ENCODE measurements around the gene SHISA5.

The SHISA5 gene

DNA sequence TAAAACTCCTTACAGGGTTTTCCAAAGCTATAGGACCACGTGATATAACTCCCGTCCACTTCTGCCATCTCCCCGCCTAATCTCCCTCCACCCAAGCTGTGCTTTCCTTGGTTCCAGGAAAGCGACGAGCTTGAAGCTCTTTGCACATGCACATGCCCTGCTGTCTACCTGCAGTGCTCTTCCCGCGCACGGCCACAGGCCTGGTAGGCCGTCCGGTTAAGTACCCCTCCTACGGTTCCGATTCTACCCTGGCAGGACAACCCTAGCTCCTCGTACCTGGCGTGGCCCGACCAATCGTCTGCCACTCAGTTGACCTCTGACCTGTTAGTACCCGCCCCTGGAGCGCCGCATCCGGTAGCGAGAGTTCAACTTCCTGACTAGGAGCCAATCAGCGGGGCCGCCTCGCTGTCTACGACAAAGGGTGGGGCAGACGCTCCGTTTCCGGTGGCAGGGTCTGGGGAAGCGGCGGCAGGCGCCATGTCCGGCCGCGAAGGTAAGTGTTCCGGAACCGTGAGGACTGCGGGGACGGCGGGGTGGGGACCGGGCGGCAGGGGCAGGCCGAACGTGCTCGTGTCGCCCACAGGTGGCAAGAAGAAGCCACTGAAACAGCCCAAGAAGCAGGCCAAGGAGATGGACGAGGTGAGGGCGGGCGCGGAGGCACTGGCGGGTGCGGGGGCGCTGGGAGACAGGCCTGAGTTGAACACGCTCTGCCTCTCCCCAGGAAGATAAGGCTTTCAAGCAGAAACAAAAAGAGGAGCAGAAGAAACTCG lies 64.0 kb downstream of the SHISA5 start, which contains the start of the genes CCDC51 and TMA7:
TSS of gene CCDC51 (minus strand) at position 300 of the 770 bp plus-strand sequence. CDS start 4,991 bp downstream, outside the sequence.
TSS of gene TMA7 (plus strand) at position 438 of the 770 bp plus-strand sequence. CDS start at position 478, 40 bp downstream.
- ChIA-PET CTCF (interaction anchor here (0.6 to 1.1 kb wide), 3 partner anchors 38 to 176 kb away, joined by 3 to 5 read pairs (median 3); no protein-coding TSS in a partner anchor), POLR2A (ENCODE audit: low non-redundant PET) (interaction anchor here (0.6 kb wide), 2 partner anchors 61 to 102 kb away, joined by 3 to 4 read pairs; no protein-coding TSS in a partner anchor)
- peak; percentile 97 for DNase-seq (ENCODE audit: low spot score)
- peak within 1 kb of the TSS; percentile 86 for H3K27ac ChIP-seq
- TF ChIP-seq, protein P1, sequence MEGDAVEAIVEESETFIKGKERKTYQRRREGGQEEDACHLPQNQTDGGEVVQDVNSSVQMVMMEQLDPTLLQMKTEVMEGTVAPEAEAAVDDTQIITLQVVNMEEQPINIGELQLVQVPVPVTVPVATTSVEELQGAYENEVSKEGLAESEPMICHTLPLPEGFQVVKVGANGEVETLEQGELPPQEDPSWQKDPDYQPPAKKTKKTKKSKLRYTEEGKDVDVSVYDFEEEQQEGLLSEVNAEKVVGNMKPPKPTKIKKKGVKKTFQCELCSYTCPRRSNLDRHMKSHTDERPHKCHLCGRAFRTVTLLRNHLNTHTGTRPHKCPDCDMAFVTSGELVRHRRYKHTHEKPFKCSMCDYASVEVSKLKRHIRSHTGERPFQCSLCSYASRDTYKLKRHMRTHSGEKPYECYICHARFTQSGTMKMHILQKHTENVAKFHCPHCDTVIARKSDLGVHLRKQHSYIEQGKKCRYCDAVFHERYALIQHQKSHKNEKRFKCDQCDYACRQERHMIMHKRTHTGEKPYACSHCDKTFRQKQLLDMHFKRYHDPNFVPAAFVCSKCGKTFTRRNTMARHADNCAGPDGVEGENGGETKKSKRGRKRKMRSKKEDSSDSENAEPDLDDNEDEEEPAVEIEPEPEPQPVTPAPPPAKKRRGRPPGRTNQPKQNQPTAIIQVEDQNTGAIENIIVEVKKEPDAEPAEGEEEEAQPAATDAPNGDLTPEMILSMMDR (conservative IDR thresholded peaks at IDR 0.05; ENCODE audit: low read depth) = no peak

DNA sequence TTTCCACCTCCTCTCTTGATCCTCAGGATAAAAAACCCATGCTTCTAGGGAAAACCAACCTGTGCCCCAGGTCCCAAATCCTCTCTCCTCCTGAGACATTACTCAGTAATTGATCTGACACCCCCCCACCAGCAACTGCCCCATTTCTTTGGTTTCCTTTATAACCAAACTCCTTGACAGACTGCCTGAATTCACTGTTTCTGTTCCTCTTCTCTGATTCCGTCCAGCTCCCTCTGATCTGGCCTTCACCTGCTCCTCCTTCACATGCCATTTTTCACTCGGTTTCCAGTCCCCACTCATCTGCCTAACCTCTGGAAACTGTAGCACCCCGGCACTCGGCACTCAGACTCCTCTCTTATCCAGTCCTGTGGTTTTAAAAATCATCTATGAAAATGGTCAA lies 66.2 kb downstream of the SHISA5 start:
- H3K27ac ChIP-seq = no peak overlapping the region
- DNase-seq (ENCODE audit: low spot score) = no peak
- POLR2A ChIA-PET (ENCODE audit: low non-redundant PET) = interaction anchor here (0.7 kb wide), 1 partner anchor 35 kb away, joined by 3 read pairs; no protein-coding TSS in a partner anchor

GRCh38 chr3:48436855-48437254 lies 67.1 kb downstream of the SHISA5 start:
- POLR2A ChIA-PET (ENCODE audit: low non-redundant PET) = interaction anchor here (1.5 kb wide), 1 partner anchor 35 kb away, joined by 4 read pairs; no protein-coding TSS in a partner anchor
- TF ChIP-seq, protein P1 (conservative IDR thresholded peaks at IDR 0.05; ENCODE audit: low read depth) = no peak
- DNase-seq (ENCODE audit: low spot score) = no peak
- H3K27ac ChIP-seq = peak overlapping the region; percentile 99
- CTCF ChIA-PET = interaction anchor here (1.9 to 2.5 kb wide), 2 partner anchors 36 to 163 kb away, joined by 25 to 68 read pairs; no protein-coding TSS in a partner anchor

More for the DNA sequence above, 66.2 kb downstream of the SHISA5 start:
- CTCF ChIA-PET = no interaction called here
- TF ChIP-seq, protein P1 (conservative IDR thresholded peaks at IDR 0.05; ENCODE audit: low read depth) = no peak

DNA sequence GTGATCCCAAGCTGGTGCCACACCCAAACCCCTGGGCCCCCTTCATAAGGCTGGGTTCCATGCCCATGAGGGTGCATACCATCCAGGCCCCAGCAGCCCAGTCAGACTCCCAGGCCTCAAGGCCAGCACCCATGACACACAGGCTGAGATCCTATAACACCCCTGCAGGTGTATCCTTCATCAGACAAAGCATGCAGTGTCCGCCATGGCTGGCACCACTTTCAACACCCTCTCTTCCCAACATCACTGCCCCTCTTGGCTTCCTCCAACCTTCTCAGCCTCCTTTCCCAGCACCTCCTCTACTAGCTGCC lies 67.5 kb downstream of the SHISA5 start:
- peak overlapping the region; percentile 99 for H3K27ac ChIP-seq
- TF ChIP-seq, protein P1 (conservative IDR thresholded peaks at IDR 0.05; ENCODE audit: low read depth) = no peak
- ChIA-PET POLR2A (ENCODE audit: low non-redundant PET) (interaction anchor here (1.3 to 1.5 kb wide), 2 partner anchors 35 to 36 kb away, joined by 3 to 4 read pairs; no protein-coding TSS in a partner anchor), CTCF (interaction anchor here (0.6 to 2.5 kb wide), 18 partner anchors 9 to 242 kb away, joined by 3 to 68 read pairs (median 5); partner anchors contain the start of gene ZNF589)
- DNase-seq (ENCODE audit: low spot score) = no peak

GRCh38 chr3:48435774-48436476 lies 68.0 kb downstream of the SHISA5 start:
- peak overlapping the region; percentile 99 for H3K27ac ChIP-seq
- TF ChIP-seq, protein P1 (conservative IDR thresholded peaks at IDR 0.05; ENCODE audit: low read depth) = peak; percentile 98
- DNase-seq (ENCODE audit: low spot score) = peak; percentile 66
- CTCF ChIA-PET = interaction anchor here (0.5 to 2.5 kb wide), 24 partner anchors 10 to 1198 kb away, joined by 3 to 68 read pairs (median 4); partner anchors contain the start of gene ZNF589
- POLR2A ChIA-PET (ENCODE audit: low non-redundant PET) = interaction anchor here (1.0 to 1.5 kb wide), 3 partner anchors 35 to 36 kb away, joined by 3 to 4 read pairs (median 3); no protein-coding TSS in a partner anchor

- ChIA-PET POLR2A (ENCODE audit: low non-redundant PET) (interaction anchor here (1.0 to 1.5 kb wide), 3 partner anchors 34 to 36 kb away, joined by 3 to 4 read pairs (median 3); no protein-coding TSS in a partner anchor), CTCF (interaction anchor here (0.6 to 2.5 kb wide), 10 partner anchors 16 to 1199 kb away, joined by 3 to 68 read pairs (median 7); partner anchors contain the start of gene ZNF589)
- DNase-seq (ENCODE audit: low spot score) = no peak
- H3K27ac ChIP-seq = peak overlapping the region; percentile 99
- TF ChIP-seq, protein P1 (conservative IDR thresholded peaks at IDR 0.05; ENCODE audit: low read depth) = no peak
Observed at GRCh38 chr3:48435223-48435595, 68.8 kb downstream of the SHISA5 start.
